Fibroblast of lung (primary cell): Measurements from ENCODE around the gene PTEN. TPM values are rescaled to one million over a fixed set of nuclear protein-coding genes. Genes with fewer than 3 reads are reported as not detected.
"Not testable (repeated sequence)": the region's sequence is repeated elsewhere in the genome, so short reads cannot be mapped to it uniquely, and the experiment has no call there.

ENCODE experiments used
- DNase-seq, 2 donors: peaks; one replicate each; pipeline versions ENCODE4 v3.0.0 to v3.0.0-alpha.2; 2010; ENCODE audit warnings: low read depth in 2 of 2
- H2AFZ ChIP-seq: 2 replicates; pipeline ENCODE4 v1.5.1; 2012; ENCODE audit warnings: low read length, control low read depth, inconsistent platforms
- H3K27ac ChIP-seq: 2 replicates; pipeline ENCODE4 v1.5.1; 2011; ENCODE audit warnings: low read length, control low read depth; ENCODE audit not compliant: insufficient read depth
- H3K27me3 ChIP-seq: 2 replicates; pipeline ENCODE4 v1.5.1; 2011; ENCODE audit warnings: mild to moderate bottlenecking, low read length; ENCODE audit not compliant: control insufficient read depth, insufficient read depth
- H3K36me3 ChIP-seq: 2 replicates; pipeline ENCODE4 v1.5.1; 2011; ENCODE audit warnings: low read length; ENCODE audit not compliant: control insufficient read depth, insufficient read depth
- H3K4me1 ChIP-seq: 2 replicates; pipeline ENCODE4 v1.5.1; 2011; ENCODE audit warnings: low read length; ENCODE audit not compliant: control insufficient read depth, insufficient read depth; ENCODE audit errors: extremely low read depth
- H3K4me2 ChIP-seq: 2 replicates; pipeline ENCODE4 v1.5.1; 2011; ENCODE audit warnings: low read length, control low read depth; ENCODE audit not compliant: insufficient read depth; ENCODE audit errors: extremely low read depth
- H3K4me3 ChIP-seq, 4 experiments: fragments of 200-600 bp in 1 of 4; sonication (generic) in 1 of 4; replicated peaks in 1 of 4; 2 replicates each; pipeline ENCODE4 v1.5.1; 2011 to 2016; ENCODE audit warnings: low read length in 4 of 4, low read depth in 3 of 4, mild to moderate bottlenecking in 3 of 4, control low read depth in 2 of 4, inconsistent platforms in 1 of 4, mixed read lengths in 1 of 4; ENCODE audit not compliant: insufficient read depth in 1 of 4; ENCODE audit errors: control extremely low read depth in 1 of 4
- H3K79me2 ChIP-seq: 2 replicates; pipeline ENCODE4 v1.5.1; 2012; ENCODE audit warnings: mild to moderate bottlenecking, low read length, inconsistent platforms; ENCODE audit not compliant: control insufficient read depth, insufficient read depth
- H3K9ac ChIP-seq: 2 replicates; pipeline ENCODE4 v1.5.1; 2011; ENCODE audit warnings: mild to moderate bottlenecking, low read length, control low read depth; ENCODE audit not compliant: insufficient read depth
- H3K9me3 ChIP-seq: 2 replicates; pipeline ENCODE4 v1.5.1; 2012; ENCODE audit warnings: low read depth, low read length; ENCODE audit not compliant: control insufficient read depth, insufficient read depth
- H4K20me1 ChIP-seq: 2 replicates; pipeline ENCODE4 v1.5.1; 2011; ENCODE audit warnings: low read length; ENCODE audit not compliant: control insufficient read depth, insufficient read depth; ENCODE audit errors: extremely low read depth
- EZH2 ChIP-seq: IDR thresholded peaks from 2 replicates; pipeline ENCODE4 v1.5.1; 2012; ENCODE audit warnings: low read length, control low read depth, mild to moderate bottlenecking; ENCODE audit errors: missing control alignments
- polyA plus RNA-seq, 2 donors: library from polyadenylated mRNA; depleted of rRNA in 1 of 2; stranded (reverse) in 1 of 2; unstranded in 1 of 2; fragments of >200 nt; gene quantifications; 2 replicates each; pipeline ENCODE4 v1.2.1, GENCODE V29; 2011 to 2012; ENCODE audit warnings: missing spikeins in 1 of 2
- total RNA-seq: library from RNA; depleted of rRNA; stranded (reverse); fragments of >200 nt; gene quantifications from 2 replicates; pipeline ENCODE4 v1.2.1, GENCODE V29; 2014
- TF ChIP-seq, protein P1 (sequence below), 2 donors: IDR thresholded peaks in 1 of 2; conservative IDR thresholded peaks in 1 of 2; 1 replicate in 1 of 2; 2 replicates in 1 of 2; pipeline ENCODE4 v1.5.1; 2011 to 2012; ENCODE audit warnings: low read length in 2 of 2, control low read depth in 1 of 2, inconsistent platforms in 1 of 2, low read depth in 1 of 2, mild to moderate bottlenecking in 1 of 2

The PTEN gene
- total and polyA plus RNA-seq, 2 donors (not counting 1 experiment from before 2014, with no cell fraction given), result 60.2 to 200 TPM

DNA sequence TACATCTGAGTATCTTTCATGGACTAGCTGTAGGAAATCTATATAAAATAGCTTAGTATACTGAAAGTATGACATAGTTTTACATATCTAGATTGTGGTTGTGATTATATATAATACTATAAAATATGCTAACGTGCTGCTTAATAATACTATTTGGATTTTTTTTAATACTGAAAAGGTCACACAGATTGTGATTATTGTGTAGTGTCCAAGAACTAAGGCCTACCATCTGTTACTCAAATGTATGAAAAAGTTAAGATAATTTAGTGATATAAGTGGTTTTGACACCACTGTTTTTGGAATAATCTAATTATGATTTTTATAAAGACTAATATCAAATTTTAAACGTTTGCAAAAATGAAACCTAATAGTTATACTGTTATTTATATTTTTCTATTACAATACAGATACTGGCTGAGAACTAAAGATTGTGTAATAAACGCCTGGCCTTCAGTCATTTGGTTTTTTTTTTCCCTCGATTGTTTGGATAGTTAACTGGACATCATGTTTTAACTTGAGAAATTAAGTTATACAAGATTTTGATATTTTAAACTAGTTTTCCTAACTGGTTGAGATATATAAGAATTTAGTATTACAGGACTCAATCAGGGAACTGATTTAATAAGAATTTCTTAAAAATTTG lies 12.6 kb downstream of the PTEN start:
- no peak for DNase-seq
- Histone ChIP-seq H3K36me3 (no peaks in the 10 kb centered on the region), H3K4me2 (peak overlapping the region; percentile 38), H3K4me3 (no peak overlapping the region), H4K20me1 (peaks cover 2% of the 10 kb centered on the region), H3K27me3 (no peaks in the 10 kb centered on the region), H3K9ac (no peak overlapping the region), H3K79me2 (peaks cover 98% of the 10 kb centered on the region), H3K9me3 (no peaks in the 10 kb centered on the region), H2AFZ (no peak overlapping the region), H3K4me1 (peaks cover 9% of the 10 kb centered on the region), H3K27ac (no peak overlapping the region)
- TF ChIP-seq, protein P1, sequence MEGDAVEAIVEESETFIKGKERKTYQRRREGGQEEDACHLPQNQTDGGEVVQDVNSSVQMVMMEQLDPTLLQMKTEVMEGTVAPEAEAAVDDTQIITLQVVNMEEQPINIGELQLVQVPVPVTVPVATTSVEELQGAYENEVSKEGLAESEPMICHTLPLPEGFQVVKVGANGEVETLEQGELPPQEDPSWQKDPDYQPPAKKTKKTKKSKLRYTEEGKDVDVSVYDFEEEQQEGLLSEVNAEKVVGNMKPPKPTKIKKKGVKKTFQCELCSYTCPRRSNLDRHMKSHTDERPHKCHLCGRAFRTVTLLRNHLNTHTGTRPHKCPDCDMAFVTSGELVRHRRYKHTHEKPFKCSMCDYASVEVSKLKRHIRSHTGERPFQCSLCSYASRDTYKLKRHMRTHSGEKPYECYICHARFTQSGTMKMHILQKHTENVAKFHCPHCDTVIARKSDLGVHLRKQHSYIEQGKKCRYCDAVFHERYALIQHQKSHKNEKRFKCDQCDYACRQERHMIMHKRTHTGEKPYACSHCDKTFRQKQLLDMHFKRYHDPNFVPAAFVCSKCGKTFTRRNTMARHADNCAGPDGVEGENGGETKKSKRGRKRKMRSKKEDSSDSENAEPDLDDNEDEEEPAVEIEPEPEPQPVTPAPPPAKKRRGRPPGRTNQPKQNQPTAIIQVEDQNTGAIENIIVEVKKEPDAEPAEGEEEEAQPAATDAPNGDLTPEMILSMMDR (conservative IDR thresholded peaks at IDR 0.05 in 1 of 2, IDR thresholded peaks at IDR 0.05 in 1 of 2; ENCODE audit: low read depth in 1 of 2, low read length in 2 of 2), result no peak

DNA sequence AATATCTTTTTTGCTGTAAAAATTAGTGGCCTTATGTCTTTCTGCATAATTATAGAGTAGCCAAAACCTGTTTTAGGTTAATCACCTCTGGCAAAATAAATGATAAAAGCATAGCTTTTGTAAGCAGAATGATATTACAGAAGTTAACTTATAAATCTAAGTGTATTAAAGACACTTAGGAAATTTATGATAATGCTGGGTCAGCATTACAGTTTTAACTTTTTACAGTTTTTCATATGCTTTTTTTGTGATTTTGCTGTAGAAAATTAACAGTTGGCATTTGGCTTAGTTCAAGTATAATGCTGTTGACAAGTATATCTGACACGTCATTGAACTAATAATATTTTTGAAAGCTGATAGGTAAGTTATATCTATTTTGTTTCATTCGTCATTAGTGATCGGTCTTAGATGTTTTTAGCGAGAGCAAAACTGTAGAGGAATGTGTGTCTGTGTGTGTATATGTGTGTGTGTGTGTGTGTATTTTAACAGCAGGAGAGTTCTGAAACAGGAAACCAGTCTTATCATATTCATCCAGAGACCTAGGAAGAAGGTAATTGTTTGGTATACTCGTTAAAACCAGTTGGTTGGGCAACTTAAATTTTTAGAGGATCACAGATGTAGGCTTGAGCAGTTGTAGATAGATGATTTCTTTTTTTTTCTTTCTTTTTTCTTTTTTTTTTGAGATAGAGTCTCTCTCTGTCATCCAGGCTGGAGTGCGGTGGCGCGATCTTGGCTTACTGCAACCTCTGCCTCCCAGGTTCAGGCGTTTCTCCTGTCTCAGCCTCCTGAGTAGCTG lies 15.4 kb downstream of the PTEN start:
- Histone ChIP-seq H3K4me2 (peak overlapping the region; percentile 32), H3K9me3 (no peaks in the 10 kb centered on the region), H2AFZ (no peak overlapping the region), H3K4me1 (peaks cover 2% of the 10 kb centered on the region), H3K79me2 (peaks cover 94% of the 10 kb centered on the region), H3K9ac (no peak overlapping the region), H3K27ac (no peak overlapping the region), H4K20me1 (peaks cover 2% of the 10 kb centered on the region), H3K27me3 (no peaks in the 10 kb centered on the region), H3K4me3 (no peak overlapping the region), H3K36me3 (no peaks in the 10 kb centered on the region)
- DNase-seq, result no peak
- no peak for TF ChIP-seq EZH2
- TF ChIP-seq, protein P1 (conservative IDR thresholded peaks at IDR 0.05 in 1 of 2, IDR thresholded peaks at IDR 0.05 in 1 of 2; ENCODE audit: low read depth in 1 of 2, low read length in 2 of 2), result no peak

DNA sequence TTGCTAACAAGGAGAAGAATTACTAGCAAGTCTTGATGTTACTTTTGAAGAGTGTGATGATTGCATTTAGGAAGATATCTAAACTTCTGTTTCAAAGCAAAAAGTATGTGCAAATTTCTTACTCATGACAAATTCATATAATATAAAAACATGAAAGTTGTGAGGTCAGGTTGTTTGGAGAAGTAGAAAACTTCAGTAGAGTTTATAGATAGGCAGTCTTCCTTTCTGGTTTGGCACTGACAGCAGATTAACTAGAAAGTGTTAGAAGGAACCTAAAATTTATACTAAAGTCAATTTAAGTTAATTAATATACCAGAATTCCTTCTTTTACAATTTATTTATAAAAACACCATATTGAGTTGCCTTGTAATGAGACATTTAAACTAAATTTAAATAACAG lies 16.9 kb downstream of the PTEN start:
- no peak overlapping the region for H2AFZ ChIP-seq
- H4K20me1 ChIP-seq, result peaks cover 2% of the 10 kb centered on the region
- no peak for DNase-seq
- H3K4me3 ChIP-seq, result no peak overlapping the region
- peaks cover 2% of the 10 kb centered on the region for H3K4me1 ChIP-seq
- H3K9ac ChIP-seq, result no peak overlapping the region
- H3K27ac ChIP-seq, result no peak overlapping the region
- H3K27me3 ChIP-seq, result no peaks in the 10 kb centered on the region
- H3K9me3 ChIP-seq, result no peaks in the 10 kb centered on the region
- TF ChIP-seq, protein P1 (conservative IDR thresholded peaks at IDR 0.05 in 1 of 2, IDR thresholded peaks at IDR 0.05 in 1 of 2; ENCODE audit: low read depth in 1 of 2, low read length in 2 of 2), result no peak
- TF ChIP-seq EZH2, result no peak
- H3K4me2 ChIP-seq, result no peak overlapping the region
- peaks cover 92% of the 10 kb centered on the region for H3K79me2 ChIP-seq
- H3K36me3 ChIP-seq, result peaks cover 2% of the 10 kb centered on the region

DNA sequence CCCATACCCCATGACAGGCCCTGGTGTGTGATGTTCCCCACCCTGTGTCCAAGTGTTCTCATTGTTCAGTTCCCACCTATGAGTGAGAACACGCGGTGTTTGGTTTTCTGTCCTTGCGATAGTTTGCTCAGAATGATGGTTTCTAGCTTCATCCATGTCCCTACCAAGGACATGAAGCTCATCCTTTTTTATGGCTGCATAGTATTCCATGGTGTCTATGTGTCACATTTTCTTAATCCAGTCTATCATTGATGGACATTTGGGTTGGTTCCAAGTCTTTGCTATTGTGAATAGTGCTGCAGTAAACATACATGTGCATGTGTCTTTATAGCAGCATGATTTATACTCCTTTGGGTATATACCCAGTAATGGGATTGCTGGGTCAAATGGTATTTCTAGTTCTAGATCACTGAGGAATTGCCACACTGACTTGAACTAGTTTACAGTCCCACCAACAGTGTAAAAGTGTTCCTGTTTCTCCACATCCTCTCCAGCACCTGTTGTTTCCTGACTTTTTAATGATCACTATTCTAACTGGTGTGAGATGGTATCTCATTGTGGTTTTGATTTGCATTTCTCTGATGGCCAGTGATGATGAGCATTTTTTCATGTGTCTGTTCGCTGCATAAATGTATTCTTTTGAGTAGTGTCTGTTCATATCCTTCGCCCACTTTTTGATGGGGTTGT lies 18.1 kb downstream of the PTEN start:
- not testable (repeated sequence) for H2AFZ ChIP-seq, H3K36me3 ChIP-seq, H3K4me2 ChIP-seq, H4K20me1 ChIP-seq, DNase-seq, H3K4me3 ChIP-seq, H3K9me3 ChIP-seq, H3K27ac ChIP-seq, H3K4me1 ChIP-seq, H3K27me3 ChIP-seq, H3K9ac ChIP-seq
- H3K79me2 ChIP-seq, result peaks cover 92% of the 10 kb centered on the region
